Measurements from ENCODE around the gene SENP6.
"Not testable (repeated sequence)": the region's sequence is repeated elsewhere in the genome, so short reads cannot be mapped to it uniquely, and the experiment has no call there.

Gene SENP6

GRCh38 chr6:75609639-75610590 is 8.2 kb downstream of the SENP6 start:
- DNase-seq = peak; percentile 34

- DNase-seq = no peak
Measured at GRCh38 chr6:75611011-75611701, 9.5 kb downstream of the SENP6 start.

GRCh38 chr6:75611702-75612375 is 10.2 kb downstream of the SENP6 start:
- no peak for DNase-seq

DNA sequence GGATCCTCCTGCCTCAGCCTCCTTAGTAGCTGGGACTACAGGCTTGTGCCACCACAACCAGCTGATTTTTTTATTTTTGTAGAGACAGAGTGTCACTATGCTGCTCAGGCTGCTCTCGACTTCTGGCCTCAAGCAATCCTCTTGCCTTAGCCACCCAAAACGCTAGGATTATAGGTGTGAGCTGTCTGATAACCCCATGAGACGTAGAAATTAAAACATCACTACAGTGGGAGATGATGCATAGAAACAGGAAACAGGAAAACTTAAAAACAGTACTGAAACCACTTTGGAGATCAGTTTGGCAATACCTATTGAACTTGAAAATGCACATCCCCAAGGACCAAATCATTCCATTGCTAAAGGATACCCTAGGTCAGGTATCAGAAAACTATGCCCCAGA is 10.8 kb downstream of the SENP6 start:
- DNase-seq = no peak

DNA sequence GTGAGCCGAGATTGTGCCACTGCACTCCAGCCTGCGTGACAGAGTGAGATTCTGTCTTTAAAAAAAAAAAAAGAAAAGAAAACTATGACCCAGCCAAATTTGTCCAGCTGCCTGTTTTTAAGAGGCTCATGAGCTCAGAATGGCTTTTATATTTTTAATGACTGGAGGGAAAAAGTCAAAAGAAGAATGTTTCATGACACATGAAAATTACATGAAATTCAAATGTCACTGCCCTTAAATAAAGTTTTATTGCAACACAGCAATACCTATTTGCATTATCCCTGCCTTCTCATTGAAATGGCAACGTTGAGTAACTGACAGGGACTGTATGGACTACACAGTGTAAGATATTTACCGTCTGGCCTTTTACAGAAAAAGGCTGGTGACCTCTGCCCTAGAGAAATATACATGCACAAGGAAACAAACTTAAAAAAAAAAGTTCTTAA is 11.4 kb downstream of the SENP6 start:
- DNase-seq = no peak

GRCh38 chr6:75618437-75618836 is 16.8 kb downstream of the SENP6 start:
- no peak for DNase-seq

GRCh38 chr6:75619230-75619899 is 17.7 kb downstream of the SENP6 start:
- no peak for DNase-seq

DNA sequence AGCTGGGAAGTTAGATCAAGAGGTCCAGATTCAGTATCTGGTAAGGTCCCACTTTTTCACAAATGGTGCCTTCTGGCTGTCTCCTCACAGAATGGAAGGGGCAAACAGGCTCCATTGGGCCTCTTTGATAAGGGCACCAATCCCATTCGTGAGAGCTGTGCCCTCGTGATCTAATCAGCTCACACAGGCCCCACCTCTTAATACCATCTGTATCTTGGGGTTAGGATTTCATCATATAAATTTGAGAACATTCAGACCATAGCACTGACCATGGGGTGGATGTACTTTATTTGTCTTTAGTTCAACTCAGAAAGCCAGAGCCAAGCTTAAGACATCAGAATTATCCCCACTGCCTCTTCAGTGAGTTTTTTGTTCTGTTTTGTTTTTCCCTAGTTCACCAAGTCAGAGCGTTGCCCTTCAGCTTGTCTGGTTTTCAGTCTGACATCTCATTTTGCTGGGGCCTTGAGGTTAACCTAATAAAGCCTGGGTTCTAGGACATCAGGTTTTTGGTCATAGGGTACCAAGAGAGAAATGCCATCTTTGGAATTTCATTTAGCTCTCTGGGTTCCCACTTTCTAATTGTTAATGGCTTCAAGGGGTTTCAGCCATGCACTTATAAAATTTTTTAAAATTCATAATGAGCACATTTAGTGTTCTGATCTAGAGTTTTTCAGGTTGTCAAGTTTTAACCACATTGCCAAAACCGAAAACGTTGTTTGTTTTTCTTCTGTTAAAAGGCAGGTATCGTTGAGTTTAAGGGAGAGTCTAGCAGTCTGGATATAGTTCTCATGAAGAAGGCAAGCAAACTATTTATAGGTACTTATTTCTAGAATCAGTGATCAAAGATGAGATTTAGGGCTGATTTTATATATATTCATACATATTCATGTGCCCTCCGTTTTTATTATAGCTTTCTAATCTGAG is 19.0 kb downstream of the SENP6 start:
- no peak for DNase-seq

- DNase-seq = no peak
Measured at GRCh38 chr6:75621846-75622245, 20.2 kb downstream of the SENP6 start.

- DNase-seq = no peak
Measured at GRCh38 chr6:75623491-75623890, 21.8 kb downstream of the SENP6 start.

GRCh38 chr6:75624335-75624734 is 22.7 kb downstream of the SENP6 start:
- no peak for DNase-seq

DNA sequence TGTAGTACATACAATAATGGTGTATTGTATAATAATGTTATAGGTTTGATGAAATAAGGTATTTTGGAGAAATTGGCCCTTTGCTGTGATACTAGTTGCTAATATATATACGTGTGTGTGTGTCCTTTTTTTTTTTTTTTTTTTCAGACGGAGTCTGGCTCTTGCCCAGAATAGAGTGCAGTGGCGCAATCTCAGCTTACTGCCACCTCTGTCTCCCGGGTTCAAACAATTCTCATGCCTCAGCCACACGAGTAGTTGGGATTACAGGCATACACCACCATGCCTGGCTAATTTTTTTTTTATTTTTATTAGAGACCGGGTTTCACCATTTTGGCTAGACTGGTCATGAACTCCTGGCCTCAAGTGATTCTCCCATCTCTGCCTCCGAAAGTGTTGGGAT is 23.3 kb downstream of the SENP6 start:
- no peak for DNase-seq

GRCh38 chr6:75626561-75626960 is 24.9 kb downstream of the SENP6 start:
- no peak for DNase-seq

GRCh38 chr6:75627708-75628107 is 26.0 kb downstream of the SENP6 start:
- not testable (repeated sequence) for DNase-seq

- peak; percentile 30 for DNase-seq
Measured at GRCh38 chr6:75631859-75632635, 30.4 kb downstream of the SENP6 start.

- no peak for DNase-seq
Measured at GRCh38 chr6:75633045-75633444, 31.4 kb downstream of the SENP6 start.

- DNase-seq = no peak
Measured at GRCh38 chr6:75642311-75642710, 40.6 kb downstream of the SENP6 start.

- DNase-seq = peak; percentile 44
Measured at GRCh38 chr6:75643173-75643572, 41.5 kb downstream of the SENP6 start.

DNA sequence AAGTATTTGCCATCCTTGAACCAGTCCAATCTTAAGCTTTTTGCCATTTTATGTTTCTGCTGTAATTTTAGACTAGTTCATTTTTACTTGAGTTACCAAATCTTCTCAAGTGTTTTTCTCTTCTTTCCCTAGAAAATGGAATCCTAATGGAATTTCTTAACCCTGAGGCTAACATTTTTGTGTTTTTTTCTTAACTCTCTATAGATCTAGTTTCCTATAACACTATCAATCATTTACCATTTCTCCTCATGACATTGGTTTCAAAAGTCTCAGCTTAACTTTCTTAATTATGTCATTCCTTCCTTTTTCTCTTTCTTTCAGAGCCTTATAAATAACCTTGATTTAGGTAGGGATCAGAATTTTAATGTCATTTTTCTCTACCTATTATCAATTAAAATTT is 54.8 kb downstream of the SENP6 start:
- DNase-seq = peak; percentile 2

DNA sequence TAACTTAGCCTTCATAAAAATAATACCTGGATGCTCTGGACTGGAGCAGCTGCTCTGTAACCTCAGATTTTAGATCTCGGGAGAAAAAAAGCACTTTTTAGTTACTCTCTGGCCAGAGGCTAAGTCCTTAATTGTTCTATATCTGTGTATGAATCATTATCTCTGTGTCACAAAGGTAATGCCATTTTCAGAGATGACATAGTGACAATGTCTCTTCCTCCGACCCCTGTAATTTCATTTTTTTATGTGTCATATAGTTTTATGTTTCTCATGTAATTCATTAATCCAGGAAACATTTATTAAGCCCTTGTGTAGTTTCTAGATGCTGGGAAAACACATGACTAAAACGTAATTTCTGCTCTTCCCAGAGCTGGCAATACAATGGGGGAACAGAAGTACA is 55.6 kb downstream of the SENP6 start:
- DNase-seq = no peak

- DNase-seq = no peak
Measured at GRCh38 chr6:75666592-75666991, 64.9 kb downstream of the SENP6 start.
